Measurements from ENCODE around the gene UAP1.
"Not testable (repeated sequence)": the region's sequence is repeated elsewhere in the genome, so short reads cannot be mapped to it uniquely, and the experiment has no call there.

DNA sequence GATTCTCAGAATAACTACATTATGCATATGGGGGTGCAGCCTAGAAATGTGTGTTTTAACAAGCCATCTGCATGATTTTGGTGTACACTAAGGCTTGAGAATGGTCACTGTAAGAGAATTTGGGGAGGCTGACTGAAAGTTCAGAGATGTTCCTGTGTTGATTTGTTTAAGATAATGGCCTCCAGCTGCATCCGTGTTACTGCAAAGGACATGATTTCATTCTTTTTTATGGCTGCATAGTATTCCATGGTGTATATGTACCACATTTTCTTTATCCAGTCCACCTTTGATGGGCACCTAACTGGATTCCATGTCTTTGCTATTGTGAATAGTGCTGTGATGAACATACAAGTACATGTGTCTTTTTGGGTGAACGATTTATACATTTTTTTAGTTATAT lies 41.6 kb downstream of the UAP1 start:
- TF ChIP-seq EZH2 (IDR thresholded peaks at IDR 0.05); POLR2AphosphoS5 (IDR thresholded peaks at IDR 0.05; ENCODE audit: borderline replicate concordance, low read depth, low read length): not testable (repeated sequence)
